ENCODE results near the gene TMEM238. TPM values are rescaled to one million over a fixed set of nuclear protein-coding genes. Genes with fewer than 3 reads are reported as not detected.

The TMEM238 gene
- total RNA-seq, 2 donors from 2014 or later: 12.5 to 53.4 TPM

DNA sequence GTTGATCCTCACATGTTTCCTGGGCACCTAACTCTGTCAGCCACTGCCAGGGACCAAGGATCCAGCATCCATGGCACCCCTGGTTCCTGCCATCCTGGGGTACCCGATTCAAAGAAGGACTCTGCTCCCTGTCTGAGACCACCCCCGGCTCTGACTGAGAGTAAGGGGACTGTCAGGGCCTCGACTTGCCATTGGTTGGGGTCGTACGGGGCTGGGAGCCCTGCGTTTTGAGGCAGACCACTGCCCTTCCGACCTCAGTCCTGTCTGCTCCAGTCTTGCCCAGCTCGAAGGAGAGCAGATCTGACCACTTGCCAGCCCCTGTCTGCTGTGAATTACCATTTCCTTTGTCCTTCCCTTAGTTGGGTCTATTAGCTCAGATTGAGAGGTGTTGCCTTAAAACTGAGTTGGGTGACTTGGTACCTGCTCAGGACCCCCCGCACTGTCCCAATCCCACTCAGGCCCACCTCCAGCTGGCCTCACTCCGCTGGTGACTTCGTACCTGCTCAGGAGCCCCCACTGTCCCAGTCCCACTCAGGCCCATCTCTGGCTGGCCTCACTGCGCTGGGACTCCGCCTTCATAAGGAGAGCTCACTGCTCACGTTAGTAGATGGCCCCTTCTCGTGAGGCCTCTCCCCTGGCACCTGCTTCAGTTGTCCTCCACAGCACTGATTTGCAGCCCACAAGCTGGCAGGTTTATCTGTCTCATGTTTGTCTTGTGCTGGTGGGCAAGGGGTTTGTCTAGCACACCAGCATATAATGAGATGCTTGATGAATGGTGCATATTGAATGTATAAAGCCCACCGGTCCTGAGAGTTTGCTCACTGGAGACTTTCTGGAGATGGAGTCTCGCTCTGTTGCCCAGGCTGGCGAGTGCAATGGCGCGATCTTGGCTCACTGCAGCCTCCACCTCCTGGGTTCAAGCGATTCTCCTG is 5.6 kb upstream of the TMEM238 start:
- DNase-seq (no peak), ATAC-seq (no peak)
- intact Hi-C loops (cut with DNase I): loop anchor here (10.0 kb wide), 1 partner anchor 85 kb away; no protein-coding TSS in a partner anchor
- H3K4me3 ChIP-seq: no peak overlapping the region
- TF ChIP-seq, protein P1, sequence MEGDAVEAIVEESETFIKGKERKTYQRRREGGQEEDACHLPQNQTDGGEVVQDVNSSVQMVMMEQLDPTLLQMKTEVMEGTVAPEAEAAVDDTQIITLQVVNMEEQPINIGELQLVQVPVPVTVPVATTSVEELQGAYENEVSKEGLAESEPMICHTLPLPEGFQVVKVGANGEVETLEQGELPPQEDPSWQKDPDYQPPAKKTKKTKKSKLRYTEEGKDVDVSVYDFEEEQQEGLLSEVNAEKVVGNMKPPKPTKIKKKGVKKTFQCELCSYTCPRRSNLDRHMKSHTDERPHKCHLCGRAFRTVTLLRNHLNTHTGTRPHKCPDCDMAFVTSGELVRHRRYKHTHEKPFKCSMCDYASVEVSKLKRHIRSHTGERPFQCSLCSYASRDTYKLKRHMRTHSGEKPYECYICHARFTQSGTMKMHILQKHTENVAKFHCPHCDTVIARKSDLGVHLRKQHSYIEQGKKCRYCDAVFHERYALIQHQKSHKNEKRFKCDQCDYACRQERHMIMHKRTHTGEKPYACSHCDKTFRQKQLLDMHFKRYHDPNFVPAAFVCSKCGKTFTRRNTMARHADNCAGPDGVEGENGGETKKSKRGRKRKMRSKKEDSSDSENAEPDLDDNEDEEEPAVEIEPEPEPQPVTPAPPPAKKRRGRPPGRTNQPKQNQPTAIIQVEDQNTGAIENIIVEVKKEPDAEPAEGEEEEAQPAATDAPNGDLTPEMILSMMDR (IDR thresholded peaks at IDR 0.05): no peak
- TF ChIP-seq POLR2A (IDR thresholded peaks at IDR 0.05): no peak
- no peaks in the 10 kb centered on the region for H3K27me3 ChIP-seq
- H3K27ac ChIP-seq: no peak overlapping the region
- peaks cover 0 to 8% of the 10 kb centered on the region in 2 donors for H3K36me3 ChIP-seq (replicated peaks in 1 of 2; ENCODE audit: insufficient read depth in 1 of 2, low read depth in 2 of 2)
- no peaks in the 10 kb centered on the region for H3K9me3 ChIP-seq
- 83 to 89% methylated on average over 13 to 21 of the region's 21 CpGs for WGBS, 2 donors
- H3K4me1 ChIP-seq: peaks cover 33% of the 10 kb centered on the region

DNA sequence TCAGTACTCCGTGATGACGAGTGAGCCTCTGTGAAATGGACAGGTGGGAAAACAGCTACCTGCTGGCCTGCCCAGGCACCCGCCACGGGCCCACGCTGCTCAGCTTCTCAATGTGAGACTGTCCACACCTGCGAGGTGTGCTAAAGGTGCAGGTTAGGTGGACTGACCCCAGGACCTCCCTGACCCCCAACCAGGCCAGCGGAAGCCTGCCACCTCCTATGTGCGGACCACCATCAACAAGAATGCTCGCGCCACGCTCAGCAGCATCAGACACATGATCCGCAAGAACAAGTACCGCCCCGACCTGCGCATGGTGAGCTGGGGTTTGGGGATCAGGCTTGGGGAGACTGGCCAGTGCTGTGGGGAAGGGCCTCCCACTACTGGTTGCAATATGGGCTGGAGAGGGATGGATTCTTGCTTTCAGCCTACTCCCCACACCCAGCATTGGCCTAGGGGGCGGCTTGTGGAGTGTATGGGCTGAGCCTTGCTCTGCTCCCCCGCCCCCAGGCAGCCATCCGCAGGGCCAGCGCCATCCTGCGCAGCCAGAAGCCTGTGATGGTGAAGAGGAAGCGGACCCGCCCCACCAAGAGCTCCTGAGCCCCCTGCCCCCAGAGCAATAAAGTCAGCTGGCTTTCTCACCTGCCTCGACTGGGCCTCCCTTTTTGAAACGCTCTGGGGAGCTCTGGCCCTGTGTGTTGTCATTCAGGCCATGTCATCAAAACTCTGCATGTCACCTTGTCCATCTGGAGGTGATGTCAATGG is 3.8 kb upstream of the TMEM238 start:
- Histone ChIP-seq H3K4me1 (peaks cover 43% of the 10 kb centered on the region), H3K9me3 (no peaks in the 10 kb centered on the region), H3K27ac (no peak overlapping the region), H3K27me3 (no peaks in the 10 kb centered on the region), H3K4me3 (no peak overlapping the region), H3K36me3 (replicated peaks in 1 of 2; ENCODE audit: insufficient read depth in 1 of 2, low read depth in 2 of 2) (peaks cover 0 to 8% of the 10 kb centered on the region in 2 donors)
- DNase-seq: no peak
- intact Hi-C loops (cut with DNase I): loop anchor here (10.0 kb wide), 1 partner anchor 83 kb away; no protein-coding TSS in a partner anchor
- ATAC-seq: no peak
- WGBS, 2 donors: 54 to 72% methylated on average over 13 to 22 of the region's 24 CpGs
- TF ChIP-seq, protein P1 (IDR thresholded peaks at IDR 0.05): no peak
- no peak for TF ChIP-seq POLR2A (IDR thresholded peaks at IDR 0.05)

DNA sequence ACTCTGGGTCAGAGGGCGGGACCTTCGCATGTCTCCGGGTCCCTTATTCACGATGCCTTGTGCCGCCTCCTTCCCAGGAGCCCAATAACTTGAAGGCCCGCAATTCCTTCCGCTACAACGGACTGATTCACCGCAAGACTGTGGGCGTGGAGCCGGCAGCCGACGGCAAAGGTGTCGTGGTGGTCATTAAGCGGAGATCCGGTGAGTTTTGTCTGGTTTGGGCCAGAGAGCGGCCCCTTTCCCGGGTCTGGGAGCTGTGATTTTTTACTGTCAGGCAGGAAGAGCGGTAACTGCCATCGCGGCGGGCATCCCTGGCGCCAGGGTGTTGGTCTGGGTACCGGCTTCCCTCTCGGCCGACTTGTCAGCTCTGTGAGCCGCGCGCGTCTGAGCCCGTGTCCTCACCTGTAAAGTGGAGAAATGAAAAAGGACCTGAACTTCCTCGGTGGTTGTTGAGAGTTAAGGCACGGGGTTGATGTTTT is 2.4 kb upstream of the TMEM238 start:
- peak overlapping the region in 3 of 4 donors; percentile 92 to 96 (median 95) for H3K27ac ChIP-seq
- intact Hi-C loops (cut with DNase I): loop anchor here (10.0 kb wide), 1 partner anchor 82 kb away; no protein-coding TSS in a partner anchor
- no peaks in the 10 kb centered on the region for H3K27me3 ChIP-seq
- DNase-seq (no peak), ATAC-seq (no peak)
- H3K36me3 ChIP-seq (replicated peaks in 1 of 2; ENCODE audit: insufficient read depth in 1 of 2, low read depth in 2 of 2): peaks cover 0 to 8% of the 10 kb centered on the region in 2 donors
- H3K9me3 ChIP-seq: no peaks in the 10 kb centered on the region
- H3K4me1 ChIP-seq: peaks cover 54% of the 10 kb centered on the region
- H3K4me3 ChIP-seq: peak overlapping the region; percentile 84 to 98
- TF ChIP-seq, protein P1 (IDR thresholded peaks at IDR 0.05): no peak
- TF ChIP-seq POLR2A (IDR thresholded peaks at IDR 0.05): no peak
- 0 to 2% methylated on average over 14 to 33 of the region's 33 CpGs for WGBS, 2 donors

DNA sequence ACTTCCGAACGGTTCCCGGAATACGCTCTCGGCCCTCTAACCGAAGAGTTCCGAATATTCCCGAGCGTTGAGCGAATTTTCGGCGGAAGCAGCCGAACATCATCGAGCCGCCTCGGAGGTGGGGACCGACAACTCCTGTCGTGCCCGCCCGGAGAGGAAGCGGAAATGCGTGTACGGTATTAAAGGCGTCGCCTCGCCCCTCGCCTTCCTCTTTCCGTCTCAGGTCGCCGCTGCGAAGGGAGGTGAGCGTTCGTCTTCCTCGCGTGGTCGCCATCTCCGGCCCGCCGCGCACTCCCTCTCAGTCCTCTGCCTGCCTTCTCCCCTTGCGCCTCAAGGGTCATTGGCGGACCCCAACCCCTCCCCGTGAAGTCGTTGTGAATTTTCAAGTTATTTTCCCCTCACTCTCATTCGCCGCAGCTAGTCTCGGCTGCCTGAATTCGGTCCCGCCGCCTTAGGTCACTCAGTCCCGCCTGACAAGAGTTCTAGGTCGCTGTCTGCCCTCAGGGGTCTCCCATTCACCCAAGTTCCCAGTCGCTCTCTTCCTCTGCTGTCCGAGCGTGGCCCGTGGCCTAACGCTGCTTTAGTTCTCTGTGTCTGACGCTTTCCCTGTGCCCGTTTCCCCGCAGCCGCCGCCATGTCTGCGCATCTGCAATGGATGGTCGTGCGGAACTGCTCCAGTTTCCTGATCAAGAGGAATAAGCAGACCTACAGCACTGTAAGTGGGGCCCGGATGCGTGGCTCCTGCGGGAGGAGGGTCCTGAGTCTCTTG is 1.8 kb upstream of the TMEM238 start, which contains the start of gene RPL28:
TSS of gene RPL28 (plus strand) at position 209 of the 769 bp plus-strand sequence. CDS start at position 635, 426 bp downstream.
- peaks cover 54% of the 10 kb centered on the region for H3K4me1 ChIP-seq
- no peaks in the 10 kb centered on the region for H3K9me3 ChIP-seq
- peak; percentile 92 to 100 (median 99) for TF ChIP-seq POLR2A (IDR thresholded peaks at IDR 0.05)
- TF ChIP-seq, protein P1 (IDR thresholded peaks at IDR 0.05): no peak
- WGBS, 2 donors: 0 to 1% methylated on average over 22 to 66 of the region's 68 CpGs
- ATAC-seq (peak; percentile 87), DNase-seq (peak; percentile 98 to 99 (median 98))
- peaks cover 0 to 8% of the 10 kb centered on the region in 2 donors for H3K36me3 ChIP-seq (replicated peaks in 1 of 2; ENCODE audit: insufficient read depth in 1 of 2, low read depth in 2 of 2)
- intact Hi-C loops (cut with DNase I): loop anchor here (10.0 kb wide), 1 partner anchor 81 kb away; no protein-coding TSS in a partner anchor
- peak within 1 kb of the TSS; percentile 84 to 96 (median 94) for H3K27ac ChIP-seq
- peak within 1 kb of the TSS; percentile 84 to 98 for H3K4me3 ChIP-seq
- H3K27me3 ChIP-seq: no peaks in the 10 kb centered on the region
